T-cell (primary cell): ENCODE measurements around the gene ARL5B. TPM values are rescaled to one million over a fixed set of nuclear protein-coding genes. Genes with fewer than 3 reads are reported as not detected.
A peak's percentile ranks its signal among the peaks of the same experiment; 100 is the strongest.

ENCODE experiments used
- ATAC-seq, 4 experiments: fragments of 200-7000 bp in 3 of 4; fragments of 150-1000 bp in 1 of 4; cut with Tn5 transposase; replicated peaks in 1 of 4; 1 replicate in 3 of 4; 2 replicates in 1 of 4; pipeline ENCODE4 v1.10.0; 2021; ENCODE audit warnings: moderate library complexity in 3 of 4, mild to moderate bottlenecking in 2 of 4, moderate number of reproducible peaks in 1 of 4
- CTCF ChIA-PET, 2 donors: fragments of 300-600 bp; sonication (Branson Sonifier 250); formaldehyde crosslinking; loops; one replicate each; lab custom pipeline; 2022; ENCODE audit warnings: antibody characterized with exemption in 2 of 2; lab: Charles Lee
- POLR2A ChIA-PET, 2 donors: fragments of 300-600 bp; sonication (Branson Sonifier 250); formaldehyde crosslinking; loops; one replicate each; lab custom pipeline; 2022; ENCODE audit warnings: antibody characterized with exemption in 2 of 2; lab: Charles Lee
- DNase-seq, 35 experiments: peaks; one replicate each; pipeline versions ENCODE4 v3.0.0 to v3.0.0-alpha.2; 2013 to 2023
- H3K27ac ChIP-seq: one replicate; pipeline ENCODE4 v1.5.1; 2013; ENCODE audit warnings: low read length
- H3K27me3 ChIP-seq, 2 experiments: replicated peaks in 1 of 2; 1 replicate in 1 of 2; 2 replicates in 1 of 2; pipeline versions ENCODE4 v1.6.1 to v1.7.0; 2013; ENCODE audit warnings: low read length in 1 of 2, mixed read lengths in 1 of 2; ENCODE audit not compliant: control insufficient read depth in 2 of 2, insufficient read depth in 2 of 2; ENCODE audit errors: extremely low read depth in 1 of 2
- H3K36me3 ChIP-seq, 2 donors: 1 replicate in 1 of 2; 2 replicates in 1 of 2; pipeline versions ENCODE4 v1.6.1 to v1.7.0; 2013; ENCODE audit warnings: low read length in 1 of 2; ENCODE audit not compliant: control insufficient read depth in 2 of 2, insufficient read depth in 1 of 2; ENCODE audit errors: extremely low read depth in 1 of 2
- H3K4me1 ChIP-seq, 2 experiments: 1 replicate in 1 of 2; 2 replicates in 1 of 2; pipeline versions ENCODE4 v1.6.1 to v1.7.0; 2013; ENCODE audit warnings: low read length in 2 of 2, mixed read lengths in 1 of 2; ENCODE audit not compliant: insufficient read depth in 2 of 2, control insufficient read depth in 1 of 2; ENCODE audit errors: extremely low read depth in 1 of 2
- H3K4me3 ChIP-seq, 2 donors: 1 replicate in 1 of 2; 2 replicates in 1 of 2; pipeline versions ENCODE4 v1.5.1 to v1.7.0; 2013; ENCODE audit warnings: mild to moderate bottlenecking in 2 of 2, low read length in 1 of 2, moderate library complexity in 1 of 2; ENCODE audit not compliant: control insufficient read depth in 1 of 2; ENCODE audit errors: extremely low read depth in 1 of 2
- H3K9me3 ChIP-seq: 2 replicates; pipeline ENCODE4 v1.7.0; 2013
- H3K27ac Mint-ChIP-seq, 2 donors: one replicate each; pipeline ENCODE4 v1.8.0; 2020 to 2021; ENCODE audit warnings: mild to moderate bottlenecking in 2 of 2, mixed read lengths in 2 of 2
- H3K27me3 Mint-ChIP-seq, 2 donors: one replicate each; pipeline ENCODE4 v1.8.0; 2021 to 2022; ENCODE audit warnings: mixed read lengths in 2 of 2
- H3K36me3 Mint-ChIP-seq: one replicate; pipeline ENCODE4 v1.8.0; 2021; ENCODE audit warnings: mixed read lengths
- H3K4me1 Mint-ChIP-seq, 3 donors: one replicate each; pipeline ENCODE4 v1.8.0; 2020 to 2022; ENCODE audit warnings: mixed read lengths in 3 of 3, mild to moderate bottlenecking in 1 of 3
- H3K4me3 Mint-ChIP-seq, 3 donors: one replicate each; pipeline ENCODE4 v1.8.0; 2020 to 2022; ENCODE audit warnings: mild to moderate bottlenecking in 3 of 3, mixed read lengths in 3 of 3, moderate library complexity in 3 of 3
- H3K9me3 Mint-ChIP-seq, 3 donors: one replicate each; pipeline ENCODE4 v1.8.0; 2020 to 2022; ENCODE audit warnings: mixed read lengths in 3 of 3
- WGBS: methylation state at CpG from one replicate; pipeline ENCODE4 v1.1.5; 2013; ENCODE audit warnings: missing lambda C conversion rate; ENCODE audit not compliant: insufficient coverage; 5-methylcytosine and 5-hydroxymethylcytosine counted together
- total RNA-seq, 35 experiments: library from RNA in 6 of 35; stranded (reverse) in 6 of 35; fragments of 120-200 nt in 1 of 35; gene quantifications; one replicate each; pipeline versions ENCODE4 v1.2.1 to v1.2.4 and lab custom pipeline; 2013 to 2026

ARL5B gene
- total RNA-seq, 5 donors from 2014 or later (not counting 1 experiment from before 2014, with no cell fraction given): 9.7 to 14.9 (median 10.4) TPM

DNA sequence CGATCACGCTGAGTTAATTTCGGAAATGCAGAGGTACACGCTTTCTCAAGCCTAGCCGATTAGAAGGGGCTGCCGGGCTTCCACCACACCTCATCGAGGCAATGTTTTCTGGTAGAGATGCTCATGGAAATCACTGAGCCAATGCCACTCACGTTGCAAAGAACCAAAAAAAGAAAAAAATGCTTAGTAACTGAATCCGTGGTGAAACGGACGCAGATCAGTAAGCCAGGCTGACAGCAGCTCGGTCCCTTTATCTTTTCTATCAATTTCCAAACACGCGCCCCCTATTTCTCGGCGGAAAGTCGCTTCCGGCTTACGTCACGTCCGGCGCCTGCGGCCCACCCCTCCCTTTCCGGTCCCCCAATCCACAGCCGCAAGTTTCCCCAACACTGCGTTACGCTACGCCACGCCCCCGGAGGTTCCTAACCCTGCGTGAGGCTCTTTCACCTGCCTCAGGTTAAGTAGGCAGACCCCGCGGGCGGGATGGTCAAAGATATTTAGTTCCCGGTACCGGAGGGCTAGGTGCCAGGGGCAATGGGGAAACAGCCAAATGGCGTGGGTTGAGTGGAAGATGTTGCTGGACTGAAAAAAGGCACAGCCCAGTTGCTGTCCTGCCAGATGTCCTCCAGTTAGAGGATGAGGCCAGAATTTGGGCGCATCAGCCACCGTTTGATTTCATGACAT is 7.8 kb upstream of the ARL5B start, which contains the start of gene NSUN6:
NSUN6 (minus strand) TSS at position 264 of the 684 bp plus-strand sequence. CDS start 384 bp downstream, outside the sequence.
- POLR2A ChIA-PET: no interaction called here
- no peaks in the 10 kb centered on the region for H3K27me3 ChIP-seq
- H3K36me3 ChIP-seq: peaks cover 0 to 9% of the 10 kb centered on the region in 2 donors
- peak; percentile 96 to 99 (median 98) for ATAC-seq
- CTCF ChIA-PET: interaction anchor here in 1 of 2 donors (2.1 kb wide), 1 partner anchor 8 kb away, joined by 7 read pairs; the partner anchor contains the start of gene ARL5B
- Mint-ChIP-seq H3K27me3 (no peaks in the 10 kb centered on the region), H3K27ac (peak within 1 kb of the TSS; percentile 94 to 96), H3K4me3 (peak within 1 kb of the TSS; percentile 95 to 96 (median 96)), H3K4me1 (peaks cover 33 to 45% (median 43%) of the 10 kb centered on the region in 3 donors), H3K9me3 (no peaks in the 10 kb centered on the region), H3K36me3 (peaks cover 16% of the 10 kb centered on the region)
- peak within 1 kb of the TSS; percentile 95 for H3K27ac ChIP-seq
- no peaks in the 10 kb centered on the region for H3K9me3 ChIP-seq
- peaks cover 11 to 20% of the 10 kb centered on the region in 2 experiments for H3K4me1 ChIP-seq
- peak within 1 kb of the TSS; percentile 91 to 93 for H3K4me3 ChIP-seq
- under 1% methylated on average over 35 of the region's 39 CpGs for whole genome bisulfite sequencing
- peak; percentile 86 to 97 (median 94) for DNase-seq

DNA sequence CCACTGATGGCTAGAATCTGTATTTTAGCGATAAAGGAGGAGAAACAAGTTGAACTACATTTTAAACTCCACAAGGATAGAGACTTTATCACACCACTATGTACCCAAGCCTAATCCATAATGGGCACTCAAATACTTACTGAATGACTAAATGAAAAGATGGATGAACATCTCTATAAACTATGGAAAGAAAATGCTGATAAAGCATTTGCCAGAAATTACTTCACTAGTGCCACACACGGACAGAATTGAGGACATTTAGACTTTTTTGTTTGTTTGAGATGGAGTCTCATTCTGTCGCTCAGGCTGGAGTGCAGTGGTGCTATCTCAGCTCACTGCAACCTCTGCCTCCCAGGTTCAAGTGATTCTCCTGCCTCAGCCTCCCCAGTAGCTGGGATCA is 6.1 kb upstream of the ARL5B start:
- ATAC-seq (no peak), DNase-seq (no peak)
- CTCF ChIA-PET: no interaction called here
- Histone ChIP-seq H3K27me3 (no peaks in the 10 kb centered on the region), H3K4me1 (peaks cover 11 to 23% of the 10 kb centered on the region in 2 experiments), H3K36me3 (peaks cover 0 to 7% of the 10 kb centered on the region in 2 donors), H3K27ac (no peak overlapping the region), H3K9me3 (no peaks in the 10 kb centered on the region), H3K4me3 (no peak overlapping the region)
- peaks cover 33 to 48% (median 45%) of the 10 kb centered on the region in 3 donors for H3K4me1 Mint-ChIP-seq
- POLR2A ChIA-PET: no interaction called here
- H3K9me3 Mint-ChIP-seq: no peaks in the 10 kb centered on the region
- H3K4me3 Mint-ChIP-seq: no peak overlapping the region
- no peaks in the 10 kb centered on the region for H3K27me3 Mint-ChIP-seq
- H3K27ac Mint-ChIP-seq: peak overlapping the region in 1 of 2 donors; percentile 96
- peaks cover 14% of the 10 kb centered on the region for H3K36me3 Mint-ChIP-seq
- WGBS: no CpG with 5 or more reads among the region's 3 CpGs

DNA sequence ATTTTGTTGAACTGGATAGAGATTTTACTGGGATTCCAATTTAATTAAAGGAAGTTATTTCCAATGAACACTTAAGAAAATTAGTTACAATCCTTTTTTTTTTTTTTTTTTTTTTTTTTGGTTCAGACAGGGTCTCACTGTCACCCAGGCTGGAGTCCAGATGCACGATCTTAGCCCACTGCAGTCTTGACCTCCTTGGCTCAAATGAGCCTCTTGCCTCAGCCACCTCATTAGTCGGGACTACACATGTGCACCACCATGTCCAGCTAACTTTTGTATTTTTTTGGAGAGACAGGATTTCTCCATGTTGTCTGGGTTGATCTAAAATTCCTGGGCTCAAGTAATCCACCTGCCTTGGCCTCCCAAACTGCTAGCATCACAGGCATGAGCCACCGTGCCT is 2.5 kb upstream of the ARL5B start:
- Histone ChIP-seq H3K27me3 (no peaks in the 10 kb centered on the region), H3K36me3 (peaks cover 0 to 4% of the 10 kb centered on the region in 2 donors), H3K4me1 (peaks cover 18 to 24% of the 10 kb centered on the region in 2 experiments), H3K4me3 (no peak overlapping the region), H3K27ac (no peak overlapping the region), H3K9me3 (no peaks in the 10 kb centered on the region)
- WGBS: no CpG with 5 or more reads among the region's 3 CpGs
- ATAC-seq (no peak), DNase-seq (no peak)
- peaks cover 36 to 42% (median 39%) of the 10 kb centered on the region in 3 donors for H3K4me1 Mint-ChIP-seq
- CTCF ChIA-PET: no interaction called here
- H3K9me3 Mint-ChIP-seq: no peaks in the 10 kb centered on the region
- no peaks in the 10 kb centered on the region for H3K27me3 Mint-ChIP-seq
- POLR2A ChIA-PET: no interaction called here
- peaks cover 16% of the 10 kb centered on the region for H3K36me3 Mint-ChIP-seq
- H3K27ac Mint-ChIP-seq: no peak overlapping the region
- no peak overlapping the region for H3K4me3 Mint-ChIP-seq

GRCh38 chr10:18658271-18659124 is 733 bp upstream of the ARL5B start:
- ChIA-PET CTCF (interaction anchor here in 1 of 2 donors (0.6 to 1.9 kb wide), 3 partner anchors 8 to 22 kb away, joined by 4 to 7 read pairs (median 4); partner anchors contain the start of gene NSUN6), POLR2A (interaction anchor here in 1 of 2 donors (0.6 kb wide), 4 partner anchors 10 to 115 kb away, joined by 3 to 8 read pairs (median 6); no protein-coding TSS in a partner anchor)
- Histone ChIP-seq H3K27me3 (no peaks in the 10 kb centered on the region), H3K9me3 (no peaks in the 10 kb centered on the region), H3K36me3 (peaks cover 0 to 4% of the 10 kb centered on the region in 2 donors), H3K4me3 (peak overlapping the region; percentile 67 to 89), H3K27ac (peak overlapping the region; percentile 92), H3K4me1 (peaks cover 16 to 21% of the 10 kb centered on the region in 2 experiments)
- Mint-ChIP-seq H3K4me3 (peak overlapping the region; percentile 95 to 99 (median 97)), H3K27ac (peak overlapping the region; percentile 96 to 99), H3K36me3 (peaks cover 13% of the 10 kb centered on the region), H3K4me1 (peaks cover 44 to 50% (median 48%) of the 10 kb centered on the region in 3 donors), H3K9me3 (no peaks in the 10 kb centered on the region), H3K27me3 (no peaks in the 10 kb centered on the region)
- peak in 2 of 4 experiments; percentile 24 to 34 for ATAC-seq
- peak in 2 of 35 experiments; percentile 1 to 44 for DNase-seq
- WGBS: 34% methylated on average over 11 of the region's 23 CpGs

DNA sequence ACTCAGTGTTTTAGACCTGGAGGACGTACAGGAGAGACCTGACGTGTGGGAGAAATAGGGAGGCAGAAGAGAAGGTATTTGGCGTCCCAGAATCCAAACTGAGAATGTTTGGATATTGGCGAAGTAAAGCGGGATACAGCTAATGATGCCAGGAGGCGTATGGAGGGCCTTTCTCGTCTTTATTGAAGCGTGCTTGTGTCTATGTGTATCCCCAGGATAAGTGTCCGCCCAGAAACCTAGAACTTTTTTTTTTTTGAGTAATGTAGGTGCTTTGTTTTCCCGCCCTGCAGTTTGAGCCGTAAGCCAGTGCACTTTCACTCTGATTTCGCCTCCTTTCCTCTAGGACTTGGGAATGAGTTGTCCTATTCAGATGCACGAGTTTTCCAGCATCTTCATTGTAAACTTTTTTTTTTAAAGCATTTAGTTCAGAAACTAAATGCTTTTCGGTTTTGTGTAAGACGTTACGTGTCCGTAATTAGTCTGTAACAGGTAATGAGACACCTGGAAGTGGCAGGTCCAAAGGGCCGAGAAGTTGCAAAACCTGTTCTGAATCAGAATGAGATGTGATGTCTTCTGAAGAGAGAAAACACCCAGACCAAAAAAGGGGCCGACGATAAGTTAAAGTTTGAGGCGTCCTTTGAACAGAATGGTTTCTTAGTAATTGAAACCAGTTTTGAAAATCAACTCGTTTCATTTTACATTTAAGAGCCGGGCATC is 746 bp downstream of the ARL5B start:
- CTCF ChIA-PET: interaction anchor here in 1 of 2 donors (1.9 kb wide), 1 partner anchor 10 kb away, joined by 7 read pairs; the partner anchor contains the start of gene NSUN6
- WGBS: 2% methylated on average over 10 of the region's 23 CpGs

More for the DNA sequence above, 746 bp downstream of the ARL5B start:
- peak in 1 of 35 experiments; percentile 50 for DNase-seq
- Mint-ChIP-seq H3K9me3 (no peaks in the 10 kb centered on the region), H3K4me1 (peaks cover 57 to 62% (median 60%) of the 10 kb centered on the region in 3 donors), H3K27ac (peak overlapping the region; percentile 96 to 99), H3K36me3 (peaks cover 3% of the 10 kb centered on the region), H3K27me3 (no peaks in the 10 kb centered on the region), H3K4me3 (peak overlapping the region; percentile 95 to 99 (median 97))
- Histone ChIP-seq H3K4me3 (peak overlapping the region; percentile 67 to 89), H3K27ac (peak overlapping the region; percentile 92), H3K4me1 (peaks cover 21% of the 10 kb centered on the region in 2 experiments), H3K9me3 (no peaks in the 10 kb centered on the region), H3K36me3 (no peaks in the 10 kb centered on the region), H3K27me3 (no peaks in the 10 kb centered on the region)
- ATAC-seq: peak in 3 of 4 experiments; percentile 8 to 15 (median 10)
- POLR2A ChIA-PET: interaction anchor here in 1 of 2 donors (0.6 to 1.0 kb wide), 2 partner anchors 12 to 35 kb away, joined by 3 to 5 read pairs; no protein-coding TSS in a partner anchor
